Psoas muscle (tissue), 8 donors: ENCODE measurements around the gene FBRSL1. TPM values are rescaled to one million over a fixed set of nuclear protein-coding genes. Genes with fewer than 3 reads are reported as not detected.

Source experiments
- ATAC-seq, 4 donors: fragments of 200-7000 bp; cut with Tn5 transposase; one replicate each; pipeline ENCODE4 v1.9.1; 2020; ENCODE audit warnings: moderate library complexity in 3 of 4, mild to moderate bottlenecking in 2 of 4
- DNase-seq, 2 donors: peaks; one replicate each; pipeline ENCODE4 v3.0.0-alpha.2; 2020
- H3K27ac ChIP-seq: fragments of 200-600 bp; one replicate; pipeline ENCODE4 v1.8.0; 2022
- H3K27me3 ChIP-seq, 3 donors: fragments of 200-600 bp in 1 of 3; one replicate each; pipeline versions ENCODE4 v1.6.1 to v1.8.0; 2013 to 2022; ENCODE audit warnings: low read length in 2 of 3, mild to moderate bottlenecking in 2 of 3, moderate library complexity in 1 of 3; ENCODE audit not compliant: insufficient read depth in 3 of 3
- H3K36me3 ChIP-seq, 2 donors: fragments of 200-600 bp in 1 of 2; one replicate each; pipeline versions ENCODE4 v1.6.1 to v1.8.0; 2013 to 2022; ENCODE audit warnings: low read depth in 1 of 2, mild to moderate bottlenecking in 1 of 2, moderate library complexity in 1 of 2; ENCODE audit not compliant: insufficient read depth in 1 of 2
- H3K4me1 ChIP-seq: fragments of 200-600 bp; one replicate; pipeline ENCODE4 v1.8.0; 2022
- H3K4me3 ChIP-seq: fragments of 200-600 bp; one replicate; pipeline ENCODE4 v1.8.0; 2022; ENCODE audit warnings: mild to moderate bottlenecking
- H3K9me3 ChIP-seq: fragments of 200-600 bp; one replicate; pipeline ENCODE4 v1.8.0; 2022
- WGBS, 3 donors: extraction: QIAGEN DNeasy Blood & Tissue Kit; methylation state at CpG; one replicate each; pipeline versions ENCODE4 v1.1.6 to v1.1.7; 2013; 5-methylcytosine and 5-hydroxymethylcytosine counted together
- intact Hi-C, 2 donors: fragments of 100-400 bp; cut with DNase I; formaldehyde crosslinking; loops; one replicate each; pipeline versions ENCODE4 v1.11.0 to v1.14.2; 2022
- polyA plus RNA-seq, 3 donors: library from polyadenylated mRNA; stranded (reverse); fragments of 200-250 nt; gene quantifications; one replicate each; pipeline ENCODE4 v1.2.3, GENCODE V29; 2013
- total RNA-seq, 4 donors: library from RNA; stranded (reverse); fragmentation: NEBNext Ultra II Directional in 2 of 4; extraction: Animal tissue kit (Norgen Biotek cat#: 25700) in 2 of 4; gene quantifications; one replicate each; pipeline versions ENCODE4 v1.2.1 to v1.2.4, GENCODE V29; 2021 to 2023
- TF ChIP-seq, protein P1 (sequence below): fragments of 200-600 bp; IDR thresholded peaks from one replicate; pipeline ENCODE4 v1.8.0; 2022; ENCODE audit warnings: antibody characterized with exemption
- donor health status: healthy with polysubstance abuse.
- donor health status: DM: no; HTN: no; CAD: no; lungs with moderate emphysema.
- donor health status: Bipolar disorder and iron deficiency.
- donor health status: healthy.
- donor health status: DM: yes; HTN: yes; CAD: no.
- donor health status: DM: no; HTN: no; CAD: no.
- donor health status: DM: no; HTN: no; CAD: no.
- donor health status: DM: yes; HTN: yes; CAD: no.

The FBRSL1 gene
- total and polyA plus RNA-seq, 7 donors, result 23.0 to 54.5 (median 40.1) TPM

DNA sequence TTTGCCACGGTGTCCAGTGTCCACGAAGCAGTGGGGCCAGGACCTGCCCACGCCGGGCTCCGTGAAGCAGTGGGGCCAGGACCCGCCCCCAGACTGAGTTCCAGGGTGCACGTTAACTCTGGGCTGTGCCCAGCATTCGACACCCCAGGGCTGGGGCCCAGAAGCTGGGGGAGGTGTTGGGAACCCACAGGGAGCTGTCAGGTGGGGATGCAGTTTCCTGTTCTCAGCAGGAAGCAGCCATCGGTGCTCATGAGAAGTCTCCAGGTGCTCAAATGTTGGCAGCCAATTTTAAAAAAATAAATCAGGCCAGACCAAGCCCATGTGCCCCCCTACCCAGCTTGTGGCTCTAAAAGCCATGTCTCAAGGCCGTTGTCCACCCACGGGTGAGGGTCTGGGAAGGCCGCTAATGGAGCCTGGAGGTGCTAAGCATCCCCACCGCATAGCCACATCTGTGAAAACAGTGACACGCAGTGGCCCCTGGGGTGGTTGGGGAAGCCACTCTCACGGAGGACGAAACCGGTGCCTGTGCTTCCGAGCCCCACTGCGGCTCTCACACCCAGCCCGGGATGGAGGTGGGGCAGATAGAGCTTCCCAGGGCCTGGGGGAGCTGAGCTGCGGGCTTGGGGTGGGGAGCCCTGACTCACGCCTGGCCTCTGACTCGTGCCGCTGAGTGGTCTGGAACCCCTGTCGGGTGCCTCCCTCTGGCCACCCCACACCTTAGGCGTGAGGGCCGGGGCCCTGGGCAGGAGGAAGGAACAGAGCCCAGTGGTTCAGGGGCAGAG, 53.5 kb downstream of the FBRSL1 start:
- TF ChIP-seq, protein P1, sequence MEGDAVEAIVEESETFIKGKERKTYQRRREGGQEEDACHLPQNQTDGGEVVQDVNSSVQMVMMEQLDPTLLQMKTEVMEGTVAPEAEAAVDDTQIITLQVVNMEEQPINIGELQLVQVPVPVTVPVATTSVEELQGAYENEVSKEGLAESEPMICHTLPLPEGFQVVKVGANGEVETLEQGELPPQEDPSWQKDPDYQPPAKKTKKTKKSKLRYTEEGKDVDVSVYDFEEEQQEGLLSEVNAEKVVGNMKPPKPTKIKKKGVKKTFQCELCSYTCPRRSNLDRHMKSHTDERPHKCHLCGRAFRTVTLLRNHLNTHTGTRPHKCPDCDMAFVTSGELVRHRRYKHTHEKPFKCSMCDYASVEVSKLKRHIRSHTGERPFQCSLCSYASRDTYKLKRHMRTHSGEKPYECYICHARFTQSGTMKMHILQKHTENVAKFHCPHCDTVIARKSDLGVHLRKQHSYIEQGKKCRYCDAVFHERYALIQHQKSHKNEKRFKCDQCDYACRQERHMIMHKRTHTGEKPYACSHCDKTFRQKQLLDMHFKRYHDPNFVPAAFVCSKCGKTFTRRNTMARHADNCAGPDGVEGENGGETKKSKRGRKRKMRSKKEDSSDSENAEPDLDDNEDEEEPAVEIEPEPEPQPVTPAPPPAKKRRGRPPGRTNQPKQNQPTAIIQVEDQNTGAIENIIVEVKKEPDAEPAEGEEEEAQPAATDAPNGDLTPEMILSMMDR, result no peak
- H3K4me3 ChIP-seq, result no peak overlapping the region
- ATAC-seq (no peak), DNase-seq (no peak)
- no peaks in the 10 kb centered on the region for H3K27me3 ChIP-seq
- no peak overlapping the region for H3K27ac ChIP-seq
- H3K9me3 ChIP-seq, result no peaks in the 10 kb centered on the region
- intact Hi-C loops, result no loop called here
- H3K36me3 ChIP-seq, result peaks cover 0 to 16% of the 10 kb centered on the region in 2 donors
- WGBS, 3 donors, result 89 to 90% (median 89%) methylated on average over 26 to 27 of the region's 27 CpGs
- no peaks in the 10 kb centered on the region for H3K4me1 ChIP-seq

DNA sequence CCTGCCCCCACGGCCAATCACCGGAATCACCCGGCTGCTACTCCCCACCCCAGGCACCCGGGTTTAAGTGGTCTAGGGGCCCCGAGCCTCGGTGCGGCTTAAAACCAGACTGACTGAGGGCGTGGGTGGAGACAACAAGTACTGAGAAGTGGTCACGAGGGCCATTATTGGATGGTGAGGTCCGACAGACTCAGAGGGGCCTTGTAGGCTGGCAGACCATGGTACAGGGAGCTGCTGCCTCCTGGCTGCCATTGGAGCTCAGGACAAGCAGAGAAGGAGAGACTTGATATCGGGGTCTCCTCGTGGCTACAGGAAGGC, 54.1 kb downstream of the FBRSL1 start:
- no peak for ATAC-seq
- H3K4me3 ChIP-seq, result no peak overlapping the region
- no peak overlapping the region for H3K27ac ChIP-seq
- H3K27me3 ChIP-seq, result no peaks in the 10 kb centered on the region
- H3K9me3 ChIP-seq, result no peaks in the 10 kb centered on the region
- TF ChIP-seq, protein P1, result no peak
- H3K4me1 ChIP-seq, result no peaks in the 10 kb centered on the region
- peaks cover 0 to 22% of the 10 kb centered on the region in 2 donors for H3K36me3 ChIP-seq
- intact Hi-C loops, result no loop called here
- WGBS, 3 donors, result 92 to 94% (median 93%) methylated on average over 11 to 12 of the region's 12 CpGs
- DNase-seq, result no peak

DNA sequence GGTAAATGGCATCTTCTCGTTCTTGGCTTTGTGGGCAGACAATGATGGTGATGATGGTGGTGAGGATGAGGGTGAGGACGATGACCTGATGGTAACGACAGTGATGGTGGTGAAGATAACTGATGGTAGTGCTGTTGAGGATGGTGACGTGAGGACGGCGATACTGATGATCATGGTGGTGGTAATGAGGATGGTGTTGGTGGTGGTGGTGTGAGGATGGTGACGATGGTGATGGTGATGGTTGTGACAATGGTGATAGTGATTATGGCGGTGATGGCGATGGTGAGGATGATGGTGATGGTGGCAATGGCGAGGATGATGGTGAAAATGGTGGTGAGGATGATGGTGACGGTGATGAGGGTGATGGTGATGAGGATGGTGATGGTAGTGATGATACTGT, 54.5 kb downstream of the FBRSL1 start:
- Histone ChIP-seq H3K27ac (no peak overlapping the region), H3K36me3 (peaks cover 0 to 24% of the 10 kb centered on the region in 2 donors), H3K4me1 (no peaks in the 10 kb centered on the region), H3K9me3 (no peaks in the 10 kb centered on the region), H3K4me3 (no peak overlapping the region), H3K27me3 (no peaks in the 10 kb centered on the region)
- ATAC-seq, result no peak
- no peak for DNase-seq
- TF ChIP-seq, protein P1, result no peak
- intact Hi-C loops, result no loop called here
- WGBS, 3 donors, result 98 to 99% (median 98%) methylated on average over 11 of the region's 11 CpGs

DNA sequence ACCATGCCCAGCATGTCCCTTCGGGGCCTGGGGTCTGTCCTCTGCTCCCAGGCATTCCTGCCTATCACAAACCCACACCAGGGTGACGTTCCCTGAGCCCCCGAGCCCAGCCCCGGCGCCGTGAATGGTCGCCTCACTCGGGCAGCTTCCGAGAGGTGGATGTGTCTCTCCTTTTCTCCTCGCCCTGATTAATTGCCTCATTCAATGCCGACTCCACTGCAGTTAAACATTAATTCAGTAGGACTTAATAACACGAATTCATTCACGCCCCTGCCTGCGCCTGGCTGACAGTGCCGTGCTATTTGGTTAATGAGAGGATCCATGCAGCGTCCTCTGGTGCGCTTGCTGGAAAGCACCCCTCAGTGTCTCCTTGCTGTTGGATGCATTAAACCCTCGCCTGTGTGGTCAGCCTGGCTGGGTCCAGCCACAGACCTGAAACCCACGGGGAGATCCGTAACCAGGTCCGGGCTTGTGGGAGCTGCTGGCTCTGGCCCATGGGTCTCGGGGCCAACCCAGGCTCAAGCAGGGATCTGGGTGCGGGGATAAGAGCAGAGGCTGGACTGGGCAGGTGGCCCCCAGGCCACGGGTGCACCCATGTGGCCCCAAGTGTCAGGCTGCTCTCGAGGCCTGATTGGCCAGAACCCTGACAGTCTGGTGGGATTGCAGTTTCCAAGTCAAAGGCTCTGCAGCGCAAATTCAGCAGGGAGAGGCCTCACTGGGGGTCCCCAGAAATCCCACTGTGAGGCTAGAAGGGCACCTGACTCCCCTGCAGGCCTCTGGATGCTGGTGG, 55.4 kb downstream of the FBRSL1 start:
- no peak overlapping the region for H3K4me3 ChIP-seq
- H3K4me1 ChIP-seq, result no peaks in the 10 kb centered on the region
- ATAC-seq, result no peak
- intact Hi-C loops, result no loop called here
- 93 to 96% (median 95%) methylated on average over 26 of the region's 26 CpGs for WGBS, 3 donors
- no peak overlapping the region for H3K27ac ChIP-seq
- H3K27me3 ChIP-seq, result no peaks in the 10 kb centered on the region
- H3K9me3 ChIP-seq, result no peaks in the 10 kb centered on the region
- peaks cover 0 to 24% of the 10 kb centered on the region in 2 donors for H3K36me3 ChIP-seq
- DNase-seq, result no peak
- TF ChIP-seq, protein P1, result no peak
